ENCODE results near the gene STAP1.
"Not testable (repeated sequence)": the region's sequence is repeated elsewhere in the genome, so short reads cannot be mapped to it uniquely, and the experiment has no call there.

The STAP1 gene

DNA sequence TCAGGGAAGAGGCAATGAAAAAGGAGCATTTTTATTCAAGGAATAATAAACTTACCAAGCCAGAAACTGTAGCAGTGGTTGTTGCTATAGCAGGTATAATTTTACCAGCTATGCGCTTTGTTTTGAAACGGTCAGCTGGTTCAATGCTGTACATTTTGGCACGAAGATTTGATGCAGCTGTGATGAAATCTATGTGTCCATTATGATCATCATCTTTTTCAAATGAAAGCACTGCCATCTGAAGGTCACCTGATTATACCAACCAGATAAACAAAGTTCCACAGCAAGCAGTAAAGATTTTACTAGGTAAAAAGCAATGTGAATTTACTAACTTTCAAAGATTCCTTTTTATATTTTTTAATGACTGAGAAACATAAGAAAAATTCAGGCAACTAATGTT lies 66.4 kb downstream of the STAP1 start:
- DNase-seq (ENCODE audit: low spot score), result no peak

DNA sequence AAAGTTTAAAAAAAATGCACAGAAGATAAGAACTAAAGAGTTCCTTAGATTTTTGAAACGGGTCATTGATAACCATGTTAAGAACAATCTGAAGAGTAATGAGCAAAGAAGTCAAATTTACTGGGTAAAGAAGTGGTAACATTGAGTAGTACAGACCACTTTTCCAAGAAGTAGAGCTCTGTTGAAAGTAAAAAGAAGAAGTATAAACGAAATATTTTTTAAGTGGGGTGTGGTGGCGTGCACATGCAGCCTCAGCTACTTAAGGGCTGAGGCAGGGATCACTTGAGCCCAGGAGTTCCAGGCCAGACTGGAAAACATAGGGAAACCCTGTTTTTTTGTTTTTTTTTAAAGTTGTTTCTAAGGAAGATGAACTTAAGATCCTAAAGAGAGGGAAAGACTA lies 74.0 kb downstream of the STAP1 start:
- peak; percentile 1 for DNase-seq (ENCODE audit: low spot score)

DNA sequence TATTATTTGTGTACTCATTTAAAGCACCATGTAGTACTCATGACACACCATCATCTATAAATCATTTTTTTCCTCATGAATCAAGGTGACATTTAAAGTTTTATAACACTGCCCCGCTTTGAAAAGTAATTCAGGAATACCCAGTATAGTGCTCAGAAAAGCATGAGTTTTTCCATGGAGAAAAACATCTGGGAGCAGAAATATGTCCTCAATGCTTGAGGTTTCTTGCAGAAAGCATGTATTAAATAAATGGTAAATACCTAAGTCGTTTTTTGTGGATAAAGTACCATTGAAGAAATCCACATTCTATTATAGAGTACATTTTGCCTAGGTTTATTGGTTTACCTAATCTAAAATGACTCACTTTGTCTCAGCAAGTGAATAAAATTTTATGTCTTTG lies 76.2 kb downstream of the STAP1 start:
- no peak for DNase-seq (ENCODE audit: low spot score)

DNA sequence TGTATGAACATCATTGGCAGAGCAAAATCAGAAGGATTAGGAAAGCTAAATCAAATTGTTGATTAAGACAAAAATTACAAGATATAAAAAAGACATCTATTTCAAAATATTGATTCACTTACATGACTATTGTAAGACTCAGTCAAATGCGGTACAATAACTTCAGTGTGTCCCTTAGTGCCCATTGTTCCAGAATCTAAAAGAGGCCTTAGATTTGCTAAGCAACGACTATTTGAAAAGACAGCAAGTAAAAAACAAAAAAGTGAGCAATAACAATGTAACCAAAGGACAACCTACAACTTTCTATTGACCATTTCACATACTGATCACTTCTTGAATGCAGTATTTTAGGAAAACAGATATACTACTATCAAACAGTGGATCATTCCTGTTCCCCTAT lies 76.8 kb downstream of the STAP1 start:
- DNase-seq (ENCODE audit: low spot score), result no peak

DNA sequence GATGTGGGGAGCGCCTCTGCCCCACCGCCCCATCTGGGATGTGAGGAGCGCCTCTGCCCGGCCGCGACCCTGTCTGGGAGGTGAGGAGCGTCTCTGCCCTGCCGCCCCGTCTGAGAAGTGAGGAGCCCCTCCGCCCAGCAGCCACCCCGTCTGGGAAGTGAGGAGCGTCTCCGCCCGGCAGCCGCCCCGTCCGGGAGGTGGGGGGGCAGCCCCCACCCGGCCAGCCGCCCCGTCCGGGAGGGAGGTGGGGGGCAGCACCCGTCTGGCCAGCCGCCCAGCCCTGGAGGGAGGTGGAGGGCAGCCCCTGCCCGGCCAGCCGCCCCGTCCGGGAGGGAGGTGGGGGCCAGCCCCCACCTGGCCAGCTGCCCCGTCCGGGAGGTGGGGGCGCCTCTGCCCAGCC lies 78.5 kb downstream of the STAP1 start:
- not testable (repeated sequence) for DNase-seq (ENCODE audit: low spot score)

DNA sequence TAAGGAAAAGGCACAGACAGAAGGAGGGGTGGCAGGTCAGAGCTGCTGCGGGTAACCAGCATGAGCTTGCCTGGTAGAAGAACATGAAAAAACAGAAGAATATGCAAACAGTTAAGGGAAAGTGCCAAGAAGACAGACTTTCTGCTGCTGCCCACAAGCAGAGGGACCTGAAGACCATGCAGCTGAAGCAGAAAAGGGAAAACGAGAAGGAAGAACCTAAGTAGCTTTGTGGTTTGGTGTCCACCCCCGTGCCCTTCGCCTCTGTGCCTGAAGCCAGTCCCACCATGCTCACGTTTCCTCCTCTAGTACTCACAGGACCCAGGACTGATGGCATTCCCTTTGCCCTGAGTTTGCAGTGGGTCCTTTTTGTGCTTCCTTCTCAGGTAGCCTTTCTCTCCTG lies 79.6 kb downstream of the STAP1 start:
- no peak for DNase-seq (ENCODE audit: low spot score)

DNA sequence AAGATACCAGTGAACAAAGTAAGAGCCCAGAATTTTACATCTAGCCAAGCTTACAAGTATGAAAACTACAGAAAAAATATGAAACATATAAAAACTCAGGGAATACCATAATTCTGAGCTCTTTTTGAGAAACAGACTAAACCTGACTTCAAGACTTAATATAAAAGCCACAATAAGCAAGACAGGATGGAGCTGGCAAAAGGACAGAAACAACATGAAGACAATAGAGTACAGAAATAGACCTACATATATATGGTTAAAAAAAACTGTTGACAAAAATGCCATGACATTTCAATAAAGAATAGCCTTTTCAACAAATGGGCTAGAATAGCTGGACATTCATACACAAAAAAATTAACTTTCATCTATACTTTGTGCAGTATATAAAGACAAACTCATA lies 93.0 kb downstream of the STAP1 start:
- no peak for DNase-seq (ENCODE audit: low spot score)

Measured in activated CD4-positive, alpha-beta T cell treated with anti-CD3 and anti-CD28 coated beads, Interleukin-2, Interleukin-4, amounts not matched to agents 100 ng/mL and 50 ng/mL, durations not matched to agents 16 hours and 8 hours (primary cell).